GM10266 (cell line): ENCODE results near the gene KHK.

Source experiments
- DNase-seq: peaks from one replicate; pipeline ENCODE4 v3.0.0; 2012; ENCODE audit errors: extremely low spot score
- CTCF ChIP-seq: IDR thresholded peaks from 2 replicates; pipeline ENCODE4 v1.5.1; 2012; ENCODE audit warnings: mild to moderate bottlenecking, low read depth; ENCODE audit not compliant: control insufficient read depth, insufficient read depth; ENCODE audit errors: missing control alignments

Gene KHK

GRCh38 chr2:27086724-27087593, at the start of gene KHK:
Gene KHK, plus strand, starts transcription at chr2:27086772. Its CDS starts 488 bp downstream, at chr2:27087260.
- no peak for TF ChIP-seq CTCF
- DNase-seq = peak; percentile 50

- no peak for TF ChIP-seq CTCF
- no peak for DNase-seq
Observed at GRCh38 chr2:27038012-27038411, 48.6 kb upstream of the KHK start.

GRCh38 chr2:27038631-27039339, 47.8 kb upstream of the KHK start:
- DNase-seq = no peak
- TF ChIP-seq CTCF = no peak

GRCh38 chr2:27039426-27039825, 47.1 kb upstream of the KHK start:
- DNase-seq = no peak
- TF ChIP-seq CTCF = no peak

- no peak for TF ChIP-seq CTCF
- no peak for DNase-seq
Observed at GRCh38 chr2:27039871-27040270, 46.7 kb upstream of the KHK start.

- DNase-seq = no peak
- no peak for TF ChIP-seq CTCF
Observed at GRCh38 chr2:27040282-27040681, 46.3 kb upstream of the KHK start.

- DNase-seq = peak; percentile 52
- no peak for TF ChIP-seq CTCF
Observed at GRCh38 chr2:27041752-27042151, 44.8 kb upstream of the KHK start.
